NCI-H146 (cell line): ENCODE results near the gene VAMP2.
A peak's percentile ranks its signal among the peaks of the same experiment; 100 is the strongest.

Experiments used
- DNase-seq: peaks from one replicate; lab custom pipeline; 2025; lab: John Stamatoyannopoulos, UW

Gene VAMP2

DNA sequence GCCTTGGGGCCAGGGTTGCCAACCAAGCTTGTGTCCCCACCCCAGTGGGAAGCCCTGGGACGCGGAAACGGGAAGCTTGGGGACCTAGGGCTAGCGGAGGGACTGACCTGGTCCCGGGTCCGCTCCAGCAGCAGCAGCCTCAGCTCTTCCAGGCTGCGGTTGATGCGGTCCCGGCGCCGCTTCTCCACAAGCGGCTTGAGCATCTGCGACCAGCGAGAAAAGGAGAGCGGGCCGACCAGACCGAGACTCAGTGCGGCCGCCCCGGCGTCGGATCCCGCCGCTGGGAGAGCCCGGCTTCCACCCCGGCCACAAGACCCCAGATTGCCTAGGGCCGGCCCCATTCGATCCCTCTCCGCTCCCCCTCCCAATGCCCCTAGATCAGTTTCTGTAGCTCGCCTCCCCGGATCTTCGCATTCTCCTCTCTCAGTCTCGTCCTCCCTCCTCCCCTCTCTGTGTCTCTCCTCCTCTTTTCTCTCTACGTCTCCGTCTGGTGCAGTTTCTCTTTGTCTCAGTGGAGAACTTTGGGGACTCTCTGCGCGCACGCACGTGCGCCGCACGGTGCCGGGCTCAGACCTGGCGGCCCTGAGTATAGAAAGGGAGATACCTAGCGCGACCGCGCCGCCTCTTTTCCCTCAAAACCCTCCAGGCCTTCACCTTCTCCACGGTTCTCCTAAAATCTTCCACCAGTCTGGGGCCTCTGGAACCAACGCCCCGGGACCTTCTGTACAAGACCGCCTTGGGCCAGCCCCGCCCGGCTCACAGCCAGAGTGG is 39.6 kb downstream of the VAMP2 start:
- no peak for DNase-seq

DNA sequence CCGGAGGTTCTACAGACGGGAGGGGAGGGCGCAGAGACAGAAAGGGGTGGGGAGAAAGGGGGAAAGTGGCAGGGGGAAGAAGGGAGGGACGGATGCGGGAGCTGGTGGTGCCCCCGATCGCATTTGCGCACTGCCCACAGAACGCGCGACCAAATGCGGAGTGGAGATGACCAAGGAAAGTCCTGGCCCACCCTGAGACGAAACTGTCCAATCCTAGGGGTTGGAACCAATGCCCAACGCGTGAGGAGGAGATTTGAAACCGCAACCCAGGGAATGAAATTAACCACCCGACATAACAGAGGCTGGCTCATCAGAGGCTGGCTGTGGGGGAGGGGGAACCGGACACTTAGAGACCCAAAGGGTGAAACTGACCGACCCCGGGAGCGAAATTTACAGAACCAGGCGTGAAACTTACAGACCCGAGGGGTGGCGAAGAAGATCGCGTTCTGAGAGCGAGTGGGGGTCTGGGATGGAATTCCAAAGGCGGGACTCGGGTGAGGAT is 40.3 kb downstream of the VAMP2 start:
- no peak for DNase-seq

DNA sequence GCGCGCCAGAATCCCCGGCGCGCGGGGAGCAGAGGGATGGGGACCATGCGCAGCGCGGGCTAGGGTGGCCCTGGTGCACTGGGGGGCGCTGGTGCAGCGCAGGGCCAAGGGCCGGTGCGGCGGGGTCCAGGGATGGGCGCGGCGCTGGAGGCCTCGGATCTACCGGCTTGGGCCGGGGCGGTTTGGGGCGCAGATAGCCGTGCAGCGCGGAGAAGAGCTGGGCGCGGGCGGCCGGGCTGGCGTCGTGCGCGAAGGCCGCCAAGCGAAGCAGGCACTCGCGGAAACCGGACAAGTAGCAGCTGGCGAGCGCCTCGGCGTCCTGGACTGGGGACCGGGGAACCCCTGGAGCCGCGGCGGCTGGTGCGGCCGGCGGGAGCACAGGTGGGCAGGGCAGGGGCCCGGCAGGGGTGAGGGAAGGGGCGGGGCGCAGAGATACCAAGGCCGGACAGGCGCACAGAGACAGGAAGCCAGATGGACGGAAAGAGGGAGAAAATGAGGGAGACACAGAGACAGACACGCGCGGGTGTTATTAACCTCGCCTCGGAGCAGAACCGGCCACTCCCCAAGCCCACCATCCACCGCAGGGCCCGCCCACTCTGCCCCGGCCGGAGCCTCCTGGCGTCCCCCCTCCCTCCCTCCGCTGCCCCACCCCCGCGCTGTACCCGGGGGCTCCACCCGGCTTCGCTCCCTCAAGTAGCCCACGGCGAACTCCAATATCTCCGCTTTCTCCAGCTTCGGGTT is 40.9 kb downstream of the VAMP2 start:
- DNase-seq: peak; percentile 73

DNA sequence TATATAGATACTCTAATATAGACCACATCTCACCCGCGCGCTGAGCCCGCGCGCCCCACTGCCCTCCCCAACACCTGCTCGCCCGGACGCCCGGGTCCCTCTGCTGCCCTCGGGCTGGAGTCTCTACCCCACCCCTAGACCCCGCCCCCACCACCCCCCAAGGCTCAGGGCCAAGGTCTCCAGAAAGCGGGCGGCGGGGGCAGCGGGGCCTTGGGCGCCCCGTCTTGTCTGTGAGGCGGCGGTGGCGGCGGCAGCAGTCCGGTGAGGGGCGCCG is 41.4 kb downstream of the VAMP2 start:
- DNase-seq: no peak

DNA sequence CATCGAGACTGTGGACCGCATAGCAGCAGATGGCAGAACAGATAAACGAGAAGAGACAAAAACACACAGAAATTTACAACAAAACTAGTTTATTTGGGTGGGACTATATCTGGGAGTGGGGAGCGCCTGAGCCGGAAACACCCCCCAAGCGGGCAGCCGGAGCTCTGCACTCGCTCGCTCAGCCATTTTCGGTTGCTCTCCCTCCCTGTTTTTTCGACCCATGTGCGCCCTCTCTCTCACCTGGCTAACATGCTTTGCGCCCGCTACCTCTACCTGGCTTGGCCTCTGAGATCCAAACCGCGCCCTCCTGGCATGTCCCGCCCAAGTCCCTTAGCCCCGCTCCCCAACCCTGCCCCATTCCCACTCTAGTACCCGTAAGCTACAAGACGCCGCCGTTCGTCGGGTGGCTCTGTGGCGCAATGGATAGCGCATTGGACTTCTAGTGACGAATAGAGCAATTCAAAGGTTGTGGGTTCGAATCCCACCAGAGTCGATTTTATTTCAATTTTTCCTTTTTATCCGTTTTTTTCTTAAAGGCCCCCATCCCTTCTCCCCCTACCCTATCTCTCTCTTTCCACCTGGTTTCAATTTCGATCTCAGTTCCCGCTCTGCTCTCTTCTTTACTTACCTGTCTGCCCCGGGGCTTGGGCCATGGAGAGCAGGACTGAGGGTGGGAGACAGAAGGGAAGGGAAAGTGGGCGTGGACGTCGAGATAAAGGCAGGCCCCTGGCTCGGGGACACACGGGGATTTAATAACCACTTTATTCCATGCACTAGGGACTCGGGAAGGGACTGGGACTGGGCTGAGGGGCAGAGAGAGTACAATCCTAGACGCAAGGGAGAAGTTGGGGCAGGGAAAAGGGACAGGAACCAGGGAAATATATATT is 42.0 kb downstream of the VAMP2 start:
- DNase-seq: peak; percentile 87

DNA sequence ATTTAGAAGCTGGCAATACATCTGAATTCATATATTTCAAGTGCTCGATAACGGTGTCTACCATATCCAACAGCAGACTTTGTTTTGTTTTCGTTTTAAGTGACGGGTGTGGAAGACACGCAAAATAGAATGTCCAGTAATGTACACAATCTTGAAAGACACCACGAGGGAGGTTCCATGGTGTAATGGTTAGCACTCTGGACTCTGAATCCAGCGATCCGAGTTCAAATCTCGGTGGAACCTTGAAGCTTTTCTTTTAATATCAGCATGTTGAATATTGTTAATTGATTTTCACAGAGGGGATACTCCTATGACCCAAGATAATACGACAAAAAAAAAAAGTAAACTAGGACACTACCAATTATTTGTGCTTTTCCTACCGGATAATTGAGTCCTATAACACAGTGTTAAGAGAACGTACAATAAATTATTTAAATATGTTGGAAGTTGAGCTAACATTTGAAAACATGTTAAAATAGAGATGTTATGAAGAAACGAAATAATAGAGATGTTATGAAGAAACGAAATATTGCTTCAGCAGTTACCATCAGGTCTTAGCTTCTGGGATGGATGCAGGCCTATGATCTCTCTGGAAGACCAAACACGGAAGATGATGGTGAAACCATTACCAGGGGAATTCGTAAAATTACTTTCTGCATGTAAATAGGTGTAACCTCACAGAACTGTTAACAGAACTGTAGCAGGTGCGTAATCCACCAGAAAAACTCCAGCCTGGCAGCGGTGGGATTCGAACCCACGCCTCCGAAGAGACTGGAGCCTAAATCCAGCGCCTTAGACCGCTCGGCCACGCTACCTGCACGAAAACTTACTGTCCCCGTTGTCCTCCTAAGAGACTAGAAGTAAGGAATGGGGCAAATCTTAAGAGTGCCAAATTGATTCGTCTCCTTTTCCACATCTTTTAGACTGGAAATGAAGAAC is 42.9 kb downstream of the VAMP2 start:
- DNase-seq: peak; percentile 93

DNA sequence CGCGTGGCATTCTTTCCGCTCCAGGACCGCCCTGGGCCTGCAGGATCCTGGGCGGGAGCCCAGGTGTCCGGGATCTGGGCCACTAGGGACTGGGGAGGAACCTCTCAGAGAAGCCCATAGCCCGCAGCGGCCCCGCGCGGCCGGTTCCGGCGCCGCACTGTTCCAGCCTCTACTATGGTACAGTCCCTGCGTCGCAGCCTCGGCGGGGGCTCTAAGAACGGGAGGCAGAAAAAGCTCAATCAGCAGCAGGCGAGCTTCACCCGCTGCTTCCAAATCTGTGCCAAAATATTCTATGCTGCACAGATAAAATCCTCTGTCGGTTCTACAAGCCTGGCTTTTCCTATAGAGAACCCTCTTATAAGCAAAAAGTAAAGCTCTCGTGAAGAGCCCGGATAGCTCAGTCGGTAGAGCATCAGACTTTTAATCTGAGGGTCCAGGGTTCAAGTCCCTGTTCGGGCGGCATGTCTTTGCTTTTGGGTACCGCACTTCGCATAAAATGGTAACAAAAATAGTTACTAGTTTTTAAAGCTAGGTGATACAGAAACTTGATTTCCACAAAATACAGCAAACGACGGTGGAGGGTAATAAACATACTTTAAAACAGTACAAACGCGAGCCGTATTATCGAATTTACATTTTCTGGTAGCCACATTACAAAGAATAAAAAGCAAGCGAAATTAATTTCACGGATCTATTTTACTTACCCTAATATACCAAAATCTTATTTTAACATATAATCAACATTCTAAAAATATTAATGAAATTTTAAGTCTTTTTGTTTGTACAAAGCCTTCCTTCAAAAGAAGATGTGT is 43.8 kb downstream of the VAMP2 start:
- DNase-seq: peak; percentile 85

DNA sequence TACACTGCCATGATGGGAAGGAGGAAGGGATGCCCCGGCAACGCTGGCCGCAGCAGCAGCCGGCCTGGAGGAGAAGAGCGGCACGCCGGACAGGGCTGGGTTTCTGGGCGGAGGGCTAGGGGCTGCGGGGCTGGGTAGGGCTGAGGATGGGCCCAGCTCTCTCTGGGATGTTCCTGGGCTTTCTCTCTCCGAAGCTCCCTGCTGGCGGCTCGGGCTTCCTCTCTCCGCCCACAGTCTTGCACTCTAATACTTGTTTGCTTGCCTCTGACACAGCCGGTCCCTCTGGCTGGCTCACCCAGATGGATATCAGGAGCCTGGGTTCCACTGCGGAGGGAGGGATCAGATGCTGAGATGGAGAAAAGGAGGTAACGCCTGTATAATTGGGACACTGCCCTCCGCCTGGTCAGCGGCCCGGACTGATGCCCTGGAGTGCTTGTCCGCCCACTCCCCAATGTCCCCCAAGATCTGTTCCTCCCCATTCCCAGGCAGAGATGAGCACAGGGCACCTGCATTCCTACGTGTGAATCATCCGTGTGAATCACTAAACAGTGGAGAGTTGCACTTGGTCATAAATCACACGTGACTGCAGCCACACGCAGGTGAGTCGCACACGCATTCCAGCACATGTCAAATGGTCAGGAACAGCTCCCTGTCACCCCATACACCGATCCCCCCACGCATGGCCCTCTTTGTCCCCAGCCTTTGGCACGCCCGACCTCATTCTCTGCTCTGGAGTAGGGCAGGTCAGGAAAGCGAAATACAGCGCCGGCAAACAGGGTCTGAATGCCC is 44.6 kb downstream of the VAMP2 start, which contains the start of gene ALOXE3:
Gene ALOXE3, minus strand, starts transcription at position 535 of the 789 bp plus-strand sequence. Its CDS starts 524 bp downstream, at position 11.
- peak; percentile 30 for DNase-seq

DNA sequence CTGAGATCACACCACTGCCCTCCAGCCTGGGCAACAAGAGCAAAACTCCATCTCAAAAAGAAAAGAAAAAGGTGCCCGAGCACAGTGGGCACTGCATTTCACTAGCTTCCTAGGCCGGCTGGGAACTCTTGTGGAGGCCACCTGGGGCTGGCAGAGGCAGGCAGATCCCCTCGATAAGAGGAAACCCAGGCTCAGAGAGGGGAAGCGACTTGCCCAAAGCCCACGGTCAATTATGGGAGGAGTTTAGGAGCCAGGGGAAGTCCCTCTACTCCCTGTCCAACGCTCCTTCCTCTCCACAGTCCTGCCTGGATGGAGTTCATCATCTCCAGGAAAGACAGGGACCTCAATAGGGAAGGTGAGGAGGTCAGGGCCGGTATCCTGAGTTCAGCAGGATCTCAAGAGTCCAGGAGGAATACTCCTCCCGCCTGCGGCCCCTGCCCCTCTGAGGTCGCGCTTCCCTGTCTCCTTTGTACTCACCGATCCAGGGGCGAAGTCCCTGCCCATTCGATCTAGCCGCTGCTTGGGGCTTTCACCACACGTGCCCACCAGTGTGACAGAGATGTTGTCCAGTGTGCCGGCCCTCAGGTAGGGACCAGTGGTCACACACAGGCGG is 45.3 kb downstream of the VAMP2 start:
- DNase-seq: peak; percentile 34

DNA sequence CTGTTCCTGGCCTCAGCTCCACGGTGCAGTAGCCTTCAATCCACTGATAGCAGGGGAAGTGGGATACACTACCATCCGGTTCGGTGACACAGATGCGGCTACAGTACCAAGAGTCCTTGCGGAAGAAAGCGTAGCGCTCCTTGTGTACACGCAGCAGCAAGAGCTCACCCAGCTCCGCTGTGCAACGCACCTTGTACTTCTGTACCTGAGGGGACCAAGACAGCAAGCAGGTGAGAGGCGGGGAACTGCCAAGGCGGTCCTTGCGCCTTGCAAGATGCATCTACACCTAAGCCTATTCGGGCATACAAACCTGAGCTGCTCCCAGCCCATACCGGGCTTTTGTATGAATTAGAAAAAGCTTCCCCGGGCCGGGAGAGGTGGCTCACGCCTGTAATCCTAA is 46.0 kb downstream of the VAMP2 start:
- no peak for DNase-seq

DNA sequence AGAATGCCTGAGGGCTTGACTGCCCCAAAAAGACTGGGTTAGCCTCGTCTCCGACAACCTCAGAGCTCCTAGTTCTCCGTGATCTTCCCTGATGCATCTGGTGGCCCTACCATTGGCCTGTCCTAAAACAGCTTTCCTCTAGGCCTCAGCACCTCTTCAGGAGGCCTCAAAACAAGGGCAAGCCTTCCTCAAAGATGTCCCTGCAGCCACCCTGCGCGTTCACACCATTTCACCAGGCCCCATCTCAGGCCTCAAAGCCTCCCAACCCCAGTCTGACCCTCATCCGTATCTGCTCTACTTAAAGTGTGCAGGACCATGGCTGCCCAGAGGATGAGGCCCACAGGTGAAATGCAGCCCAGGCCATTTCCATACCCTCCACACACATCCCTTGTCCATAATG is 51.8 kb downstream of the VAMP2 start:
- no peak for DNase-seq

DNA sequence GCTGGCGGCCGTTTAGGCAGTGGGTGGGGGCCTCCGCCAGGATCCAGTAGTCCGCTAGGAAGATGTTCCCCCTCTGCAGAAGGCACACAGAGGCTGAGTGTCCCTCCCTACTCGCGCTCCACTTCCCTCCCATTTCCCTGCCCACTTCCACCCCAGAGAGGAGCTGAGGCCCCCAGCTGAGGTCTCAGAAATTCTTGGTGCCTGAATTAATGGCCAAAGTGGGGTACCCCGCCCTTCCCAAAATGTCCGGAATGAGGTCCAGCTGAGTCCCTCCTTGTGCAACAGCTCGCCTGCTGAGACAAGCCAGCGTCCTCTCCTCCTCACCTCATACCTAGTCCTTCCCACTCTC is 52.3 kb downstream of the VAMP2 start:
- DNase-seq: no peak

DNA sequence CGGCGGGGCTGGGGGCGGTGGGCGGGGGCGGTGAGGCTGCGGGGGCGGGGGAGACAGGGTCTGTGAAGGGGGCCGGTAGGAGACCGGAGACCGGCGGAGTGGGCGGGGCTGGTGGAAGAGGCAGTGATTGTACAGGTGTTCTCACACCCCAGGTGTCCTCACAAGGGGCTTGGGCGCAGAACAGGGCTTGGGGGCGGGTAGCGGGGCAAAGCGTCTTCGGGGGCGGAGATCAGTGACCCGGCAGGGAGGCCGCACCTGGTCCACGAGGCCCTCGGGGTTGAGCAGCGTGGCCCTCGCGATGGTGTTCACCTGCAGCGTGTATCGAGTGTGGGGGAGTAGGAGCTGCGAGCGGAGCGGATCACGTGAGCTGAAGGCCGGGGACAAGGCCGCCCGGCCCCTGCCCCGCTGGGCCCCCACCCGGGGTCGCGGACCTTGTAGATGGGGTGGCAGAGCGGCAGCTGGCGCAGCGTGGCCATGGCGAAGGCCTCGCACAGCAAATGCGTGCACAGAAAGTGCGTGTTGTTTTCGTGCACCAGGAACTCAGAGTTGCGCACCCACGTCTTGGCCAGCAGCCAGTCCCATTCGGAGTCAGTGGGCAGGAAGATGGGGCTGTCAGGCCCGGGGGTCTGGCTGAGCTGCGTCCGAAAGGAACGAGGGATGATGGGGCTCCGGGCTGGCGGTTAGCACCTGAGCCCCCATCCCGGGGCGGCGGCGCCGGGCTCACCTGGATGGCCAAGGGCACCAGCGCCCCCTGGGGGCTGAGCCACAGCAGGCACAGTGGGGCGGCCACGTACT is 52.9 kb downstream of the VAMP2 start:
- DNase-seq: peak; percentile 61
